IMR-90 (cell line): ENCODE measurements around the gene SLC38A6. TPM values are rescaled to one million over a fixed set of nuclear protein-coding genes. Genes with fewer than 3 reads are reported as not detected.

Experiments used
- ATAC-seq: fragments of 200-7000 bp; cut with Tn5 transposase; 2 replicates; pipeline ENCODE4 v1.9.1; 2020; ENCODE audit warnings: low read depth, mild to moderate bottlenecking, moderate library complexity
- BruUV-seq: library from RNA; stranded (reverse); fragments of 400-500 nt; replicated peaks from 2 replicates; lab custom pipeline; 2021; lab: Mats Ljungman, UMichigan
- CTCF ChIA-PET: fragments of 300-600 bp; formaldehyde crosslinking; extraction: SDS; loops from one replicate; lab custom pipeline; 2021; ENCODE audit warnings: antibody characterized with exemption; lab: Yijun Ruan, JAX
- POLR2A ChIA-PET: fragments of 300-600 bp; sonication (Branson Sonifier 250); formaldehyde crosslinking; loops from one replicate; lab custom pipeline; 2022; ENCODE audit warnings: antibody characterized with exemption; ENCODE audit not compliant: unreplicated experiment; lab: Charles Lee
- DNase-seq: peaks from one replicate; pipeline ENCODE4 v3.0.0; 2013
- H2AFZ ChIP-seq: replicated peaks from 2 replicates; pipeline ENCODE3; 2013; ENCODE audit warnings: low read length, mild to moderate bottlenecking; ENCODE audit not compliant: poor library complexity
- H2AK5ac ChIP-seq: 2 replicates; pipeline ENCODE4 v1.6.1; 2013; ENCODE audit warnings: low read depth, low read length, inconsistent platforms
- H2AK9ac ChIP-seq: replicated peaks from 2 replicates; pipeline ENCODE3; 2013; ENCODE audit warnings: mild to moderate bottlenecking, low read depth, low read length, moderate library complexity; ENCODE audit not compliant: poor library complexity
- H2BK120ac ChIP-seq: 2 replicates; pipeline ENCODE4 v1.6.1; 2013; ENCODE audit warnings: low read depth, low read length, inconsistent platforms
- H2BK15ac ChIP-seq: 3 replicates; pipeline ENCODE4 v1.6.1; 2013; ENCODE audit warnings: low read depth, low read length, inconsistent platforms
- H2BK20ac ChIP-seq: 2 replicates; pipeline ENCODE4 v1.6.1; 2013; ENCODE audit warnings: low read depth, mild to moderate bottlenecking, inconsistent platforms, low read length, moderate library complexity
- H2BK5ac ChIP-seq: 2 replicates; pipeline ENCODE4 v1.6.1; 2013; ENCODE audit warnings: mild to moderate bottlenecking, low read depth, low read length, inconsistent platforms; ENCODE audit not compliant: poor library complexity, severe bottlenecking
- H3K14ac ChIP-seq: replicated peaks from 2 replicates; pipeline ENCODE4 v1.6.1; 2013; ENCODE audit warnings: low read depth, low read length, inconsistent platforms
- H3K18ac ChIP-seq: 2 replicates; pipeline ENCODE4 v1.6.1; 2013; ENCODE audit warnings: low read depth, low read length, control low read depth
- H3K23ac ChIP-seq: 2 replicates; pipeline ENCODE4 v1.6.1; 2013; ENCODE audit warnings: low read depth, low read length, inconsistent platforms
- H3K27ac ChIP-seq: 2 replicates; pipeline ENCODE4 v1.5.1; 2013; ENCODE audit warnings: mild to moderate bottlenecking, control low read depth, low read length; ENCODE audit not compliant: insufficient read depth
- H3K27me3 ChIP-seq: 2 replicates; pipeline ENCODE4 v1.6.1; 2013; ENCODE audit warnings: low read length; ENCODE audit not compliant: control insufficient read depth, insufficient read depth
- H3K36me3 ChIP-seq: 2 replicates; pipeline ENCODE4 v1.6.1; 2013; ENCODE audit warnings: low read length, mixed read lengths; ENCODE audit not compliant: control insufficient read depth, insufficient read depth
- H3K4ac ChIP-seq: 2 replicates; pipeline ENCODE4 v1.6.1; 2013; ENCODE audit warnings: low read depth, low read length, inconsistent platforms
- H3K4me1 ChIP-seq: 2 replicates; pipeline ENCODE4 v1.6.1; 2013; ENCODE audit warnings: low read length, mixed read lengths; ENCODE audit not compliant: control insufficient read depth, insufficient read depth
- H3K4me2 ChIP-seq: 2 replicates; pipeline ENCODE4 v1.6.1; 2013; ENCODE audit warnings: low read depth, mild to moderate bottlenecking, control low read depth, low read length, moderate library complexity
- H3K4me3 ChIP-seq: 2 replicates; pipeline ENCODE4 v1.5.1; 2013; ENCODE audit warnings: low read depth, mild to moderate bottlenecking, control low read depth, low read length, moderate library complexity; ENCODE audit not compliant: insufficient read depth
- H3K56ac ChIP-seq: 2 replicates; pipeline ENCODE4 v1.6.1; 2013; ENCODE audit warnings: low read length, inconsistent platforms; ENCODE audit not compliant: insufficient read depth; ENCODE audit errors: extremely low read depth
- H3K79me1 ChIP-seq, 2 experiments: 2 replicates each; pipeline ENCODE4 v1.6.1; 2013; ENCODE audit warnings: low read length in 2 of 2, inconsistent platforms in 1 of 2, low read depth in 1 of 2
- H3K9ac ChIP-seq: 2 replicates; pipeline ENCODE4 v1.6.1; 2013; ENCODE audit warnings: low read depth, low read length, control low read depth
- H3K9me1 ChIP-seq: 2 replicates; pipeline ENCODE4 v1.6.1; 2013; ENCODE audit warnings: low read length, inconsistent platforms; ENCODE audit not compliant: insufficient read depth
- H3K9me3 ChIP-seq: 2 replicates; pipeline ENCODE4 v1.6.1; 2013; ENCODE audit warnings: low read length; ENCODE audit not compliant: control insufficient read depth, insufficient read depth
- H4K20me1 ChIP-seq: 2 replicates; pipeline ENCODE4 v1.6.1; 2013; ENCODE audit warnings: low read length, inconsistent platforms; ENCODE audit not compliant: insufficient read depth
- H4K5ac ChIP-seq: 2 replicates; pipeline ENCODE4 v1.6.1; 2013; ENCODE audit warnings: mild to moderate bottlenecking, low read depth, low read length, control low read depth
- H4K8ac ChIP-seq, 2 experiments: 2 replicates each; pipeline ENCODE4 v1.6.1; 2013; ENCODE audit warnings: low read depth in 2 of 2, low read length in 2 of 2, control low read depth in 1 of 2, inconsistent platforms in 1 of 2
- H4K91ac ChIP-seq: 2 replicates; pipeline ENCODE4 v1.6.1; 2013; ENCODE audit warnings: low read depth, low read length, inconsistent platforms; ENCODE audit not compliant: insufficient read depth
- MAFK ChIP-seq: IDR thresholded peaks from 2 replicates; pipeline ENCODE4 v1.6.1; 2012; ENCODE audit warnings: low read depth, low read length, improper control_type of control experiment
- SMC3 ChIP-seq: fragments of 150-350 bp; IDR thresholded peaks from 2 replicates; pipeline ENCODE4 v1.6.1; 2016; ENCODE audit warnings: low read depth, mild to moderate bottlenecking, antibody characterized with exemption, low read length, moderate library complexity
- WGBS, 2 experiments: methylation state at CpG; one replicate each; pipeline versions ENCODE4 v1.1.5 to v1.1.7; 2013; ENCODE audit warnings: missing lambda C conversion rate in 2 of 2; ENCODE audit not compliant: insufficient read length in 1 of 2; ENCODE audit errors: extremely low coverage in 2 of 2; 5-methylcytosine and 5-hydroxymethylcytosine counted together
- dilution Hi-C: fragments of 300-500 bp; cut with HindIII; formaldehyde crosslinking; loops from one replicate; pipeline ENCODE4 v1.14.3; 2018; ENCODE audit warnings: low sequenced_read_pairs; ENCODE audit not compliant: unreplicated experiment
- in situ Hi-C: fragments of 300-500 bp; cut with MboI; formaldehyde crosslinking; loops from 3 replicates; pipeline ENCODE4 v1.14.3; 2019; ENCODE audit warnings: low sequenced_read_pairs, inconsistent platforms, mixed read lengths
- intact Hi-C: fragments of 100-400 bp; cut with micrococcal nuclease; formaldehyde crosslinking; loops from 2 replicates; pipeline ENCODE4 v1.10.0; 2022
- polyA plus RNA-seq, 3 experiments: library from polyadenylated mRNA; depleted of rRNA; stranded (reverse); fragments of >200 nt; gene quantifications; 2 replicates each; pipeline ENCODE4 v1.2.3, GENCODE V29; 2012; ENCODE audit warnings: low replicate concordance in 1 of 3
- total RNA-seq: library from RNA; depleted of rRNA; stranded (reverse); fragments of >200 nt; gene quantifications from 2 replicates; pipeline ENCODE4 v1.2.3, GENCODE V29; 2012

Gene SLC38A6
- total and polyA plus RNA-seq, 2 of the 4 experiments (the other 2 are of a cell fraction): 15.5 to 18.3 TPM

DNA sequence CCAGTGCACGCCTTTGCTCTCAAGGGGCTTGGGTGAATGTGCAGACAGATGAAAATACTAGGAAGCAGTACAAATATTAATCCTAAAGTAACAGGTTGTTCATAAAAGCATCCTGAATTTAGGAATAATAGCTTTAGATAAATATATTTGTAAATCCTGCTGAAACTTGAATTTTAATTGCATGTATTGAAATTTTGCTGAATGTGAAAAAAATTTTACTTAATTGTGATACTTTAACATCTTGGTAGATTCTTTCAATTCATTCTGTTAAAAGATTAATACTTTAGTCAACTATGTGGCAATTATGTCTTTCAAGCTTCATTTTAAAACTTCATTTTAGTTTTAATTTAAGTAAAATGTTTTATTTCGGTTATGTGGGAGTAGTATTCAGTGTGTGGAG lies 5.5 kb downstream of the SLC38A6 start:
- H2BK15ac ChIP-seq: no peak overlapping the region
- TF ChIP-seq SMC3 (no peak), MAFK (0 out of 2 replicates have a peak, but pooled peaks have one; percentile 27)

More for the DNA sequence above, 5.5 kb downstream of the SLC38A6 start:
- Histone ChIP-seq H3K27ac (no peak overlapping the region), H3K27me3 (no peaks in the 10 kb centered on the region), H3K4me1 (peaks cover 3% of the 10 kb centered on the region; the same call in 1 of the 2 replicates), H4K5ac (no peak overlapping the region), H3K14ac (no peak overlapping the region), H3K79me1 (peaks cover 12 to 58% of the 10 kb centered on the region in 2 experiments), H3K4me2 (no peak overlapping the region), H3K4me3 (no peak overlapping the region), H3K36me3 (peaks cover 20% of the 10 kb centered on the region), H2BK20ac (no peak overlapping the region), H2AFZ (no peak overlapping the region), H3K18ac (no peak overlapping the region), H2BK120ac (no peak overlapping the region), H2AK5ac (no peak overlapping the region), H3K9ac (no peak overlapping the region), H3K9me3 (no peaks in the 10 kb centered on the region), H2BK5ac (no peak overlapping the region), H3K56ac (no peak overlapping the region), H3K9me1 (peaks cover 7% of the 10 kb centered on the region), H4K91ac (no peak overlapping the region), H4K20me1 (no peaks in the 10 kb centered on the region), H3K4ac (no peak overlapping the region), H2AK9ac (no peak overlapping the region), H3K23ac (no peak overlapping the region), H4K8ac (no peak overlapping the region)
- DNase-seq: no peak
- no TSS peak for BruUV-seq
- in situ Hi-C loops (loop anchor here (25.0 kb wide), 1 partner anchor 349 kb away; the partner anchor contains the start of gene SIX1), dilution Hi-C loops (no loop called here), intact Hi-C loops (no loop called here)
- POLR2A ChIA-PET: no interaction called here
- WGBS, 2 experiments: 100% methylated on average over 1 of the region's 2 CpGs; no CpG with 5 or more reads in 1 of the 2 experiments
- no peak for ATAC-seq
- CTCF ChIA-PET: interaction anchor here (0.6 kb wide), 1 partner anchor 293 kb away, joined by 3 read pairs; no protein-coding TSS in a partner anchor
